ENCODE measurements around the gene AP1G1.
A peak's percentile ranks its signal among the peaks of the same experiment; 100 is the strongest.

AP1G1 gene

GRCh38 chr16:71808593-71809459 is at the start of gene AP1G1:
Gene AP1G1, minus strand, starts transcription at chr16:71808834. Its CDS starts 19,355 bp downstream, at chr16:71789479.
- H3K9ac ChIP-seq (ENCODE audit: low read depth, low read length): peak within 1 kb of the TSS; percentile 100
- no peaks in the 10 kb centered on the region for H3K4me1 ChIP-seq (ENCODE audit: control insufficient read depth, insufficient read depth, low read length)
- H3K9me3 ChIP-seq (ENCODE audit: control insufficient read depth, insufficient read depth, low read length): no peaks in the 10 kb centered on the region
- H3K36me3 ChIP-seq (ENCODE audit: control insufficient read depth, insufficient read depth, low read length): no peaks in the 10 kb centered on the region
- H3K27me3 ChIP-seq (ENCODE audit: control insufficient read depth, insufficient read depth, low read length): no peaks in the 10 kb centered on the region
- H3K4me3 ChIP-seq (ENCODE audit: low read depth, low read length): peak within 1 kb of the TSS; percentile 100

GRCh38 chr16:71855937-71856662 is 47.5 kb upstream of the AP1G1 start:
- H3K36me3 ChIP-seq (ENCODE audit: control insufficient read depth, insufficient read depth, low read length): peaks cover 21% of the 10 kb centered on the region
- H3K9ac ChIP-seq (ENCODE audit: low read depth, low read length): no peak overlapping the region
- no peaks in the 10 kb centered on the region for H3K4me1 ChIP-seq (ENCODE audit: control insufficient read depth, insufficient read depth, low read length)
- no peak overlapping the region for H3K4me3 ChIP-seq (ENCODE audit: low read depth, low read length)
- no peaks in the 10 kb centered on the region for H3K9me3 ChIP-seq (ENCODE audit: control insufficient read depth, insufficient read depth, low read length)
- no peaks in the 10 kb centered on the region for H3K27me3 ChIP-seq (ENCODE audit: control insufficient read depth, insufficient read depth, low read length)

- Histone ChIP-seq H3K27me3 (ENCODE audit: control insufficient read depth, insufficient read depth, low read length) (no peaks in the 10 kb centered on the region), H3K4me3 (ENCODE audit: low read depth, low read length) (no peak overlapping the region), H3K9ac (ENCODE audit: low read depth, low read length) (no peak overlapping the region), H3K4me1 (ENCODE audit: control insufficient read depth, insufficient read depth, low read length) (no peaks in the 10 kb centered on the region), H3K9me3 (ENCODE audit: control insufficient read depth, insufficient read depth, low read length) (no peaks in the 10 kb centered on the region), H3K36me3 (ENCODE audit: control insufficient read depth, insufficient read depth, low read length) (peaks cover 27% of the 10 kb centered on the region)
These were observed 45.8 kb upstream of the AP1G1 start for GRCh38 chr16:71854369-71854948.

GRCh38 chr16:71853413-71853812 is 44.8 kb upstream of the AP1G1 start:
- H3K9me3 ChIP-seq (ENCODE audit: control insufficient read depth, insufficient read depth, low read length): no peaks in the 10 kb centered on the region
- H3K4me1 ChIP-seq (ENCODE audit: control insufficient read depth, insufficient read depth, low read length): no peaks in the 10 kb centered on the region
- H3K4me3 ChIP-seq (ENCODE audit: low read depth, low read length): no peak overlapping the region
- H3K27me3 ChIP-seq (ENCODE audit: control insufficient read depth, insufficient read depth, low read length): no peaks in the 10 kb centered on the region
- H3K9ac ChIP-seq (ENCODE audit: low read depth, low read length): no peak overlapping the region
- H3K36me3 ChIP-seq (ENCODE audit: control insufficient read depth, insufficient read depth, low read length): peaks cover 31% of the 10 kb centered on the region

GRCh38 chr16:71852561-71852960 is 43.9 kb upstream of the AP1G1 start:
- Histone ChIP-seq H3K36me3 (ENCODE audit: control insufficient read depth, insufficient read depth, low read length) (peaks cover 31% of the 10 kb centered on the region), H3K27me3 (ENCODE audit: control insufficient read depth, insufficient read depth, low read length) (no peaks in the 10 kb centered on the region)

GRCh38 chr16:71852158-71852557 is 43.5 kb upstream of the AP1G1 start:
- Histone ChIP-seq H3K36me3 (ENCODE audit: control insufficient read depth, insufficient read depth, low read length) (peaks cover 31% of the 10 kb centered on the region), H3K9me3 (ENCODE audit: control insufficient read depth, insufficient read depth, low read length) (no peaks in the 10 kb centered on the region), H3K4me3 (ENCODE audit: low read depth, low read length) (no peak overlapping the region), H3K4me1 (ENCODE audit: control insufficient read depth, insufficient read depth, low read length) (no peaks in the 10 kb centered on the region), H3K27me3 (ENCODE audit: control insufficient read depth, insufficient read depth, low read length) (no peaks in the 10 kb centered on the region), H3K9ac (ENCODE audit: low read depth, low read length) (no peak overlapping the region)

More at GRCh38 chr16:71852561-71852960, 43.9 kb upstream of the AP1G1 start:
- H3K4me3 ChIP-seq (ENCODE audit: low read depth, low read length): no peak overlapping the region
- H3K4me1 ChIP-seq (ENCODE audit: control insufficient read depth, insufficient read depth, low read length): no peaks in the 10 kb centered on the region
- H3K9me3 ChIP-seq (ENCODE audit: control insufficient read depth, insufficient read depth, low read length): no peaks in the 10 kb centered on the region
- H3K9ac ChIP-seq (ENCODE audit: low read depth, low read length): no peak overlapping the region

GRCh38 chr16:71851746-71852145 is 43.1 kb upstream of the AP1G1 start:
- H3K36me3 ChIP-seq (ENCODE audit: control insufficient read depth, insufficient read depth, low read length): peaks cover 31% of the 10 kb centered on the region

GRCh38 chr16:71848622-71849021 is 40.0 kb upstream of the AP1G1 start:
- Histone ChIP-seq H3K9me3 (ENCODE audit: control insufficient read depth, insufficient read depth, low read length) (no peaks in the 10 kb centered on the region), H3K4me1 (ENCODE audit: control insufficient read depth, insufficient read depth, low read length) (peaks cover 3% of the 10 kb centered on the region), H3K4me3 (ENCODE audit: low read depth, low read length) (no peak overlapping the region), H3K36me3 (ENCODE audit: control insufficient read depth, insufficient read depth, low read length) (peaks cover 31% of the 10 kb centered on the region), H3K9ac (ENCODE audit: low read depth, low read length) (no peak overlapping the region), H3K27me3 (ENCODE audit: control insufficient read depth, insufficient read depth, low read length) (no peaks in the 10 kb centered on the region)

More at GRCh38 chr16:71851746-71852145, 43.1 kb upstream of the AP1G1 start:
- H3K4me3 ChIP-seq (ENCODE audit: low read depth, low read length): no peak overlapping the region
- H3K27me3 ChIP-seq (ENCODE audit: control insufficient read depth, insufficient read depth, low read length): no peaks in the 10 kb centered on the region
- H3K9me3 ChIP-seq (ENCODE audit: control insufficient read depth, insufficient read depth, low read length): no peaks in the 10 kb centered on the region
- peaks cover 3% of the 10 kb centered on the region for H3K4me1 ChIP-seq (ENCODE audit: control insufficient read depth, insufficient read depth, low read length)
- no peak overlapping the region for H3K9ac ChIP-seq (ENCODE audit: low read depth, low read length)

- H3K4me3 ChIP-seq (ENCODE audit: low read depth, low read length): peak overlapping the region; percentile 95
- peaks cover 26% of the 10 kb centered on the region for H3K36me3 ChIP-seq (ENCODE audit: control insufficient read depth, insufficient read depth, low read length)
- no peaks in the 10 kb centered on the region for H3K9me3 ChIP-seq (ENCODE audit: control insufficient read depth, insufficient read depth, low read length)
- H3K4me1 ChIP-seq (ENCODE audit: control insufficient read depth, insufficient read depth, low read length): peaks cover 3% of the 10 kb centered on the region
- peak overlapping the region; percentile 91 for H3K9ac ChIP-seq (ENCODE audit: low read depth, low read length)
- H3K27me3 ChIP-seq (ENCODE audit: control insufficient read depth, insufficient read depth, low read length): no peaks in the 10 kb centered on the region
These were observed 38.5 kb upstream of the AP1G1 start for GRCh38 chr16:71847096-71847495.

GRCh38 chr16:71846431-71846830 is 37.8 kb upstream of the AP1G1 start:
- H3K4me1 ChIP-seq (ENCODE audit: control insufficient read depth, insufficient read depth, low read length): peaks cover 3% of the 10 kb centered on the region
- peak overlapping the region; percentile 95 for H3K4me3 ChIP-seq (ENCODE audit: low read depth, low read length)
- H3K9me3 ChIP-seq (ENCODE audit: control insufficient read depth, insufficient read depth, low read length): no peaks in the 10 kb centered on the region
- peak overlapping the region; percentile 91 for H3K9ac ChIP-seq (ENCODE audit: low read depth, low read length)
- peaks cover 22% of the 10 kb centered on the region for H3K36me3 ChIP-seq (ENCODE audit: control insufficient read depth, insufficient read depth, low read length)
- no peaks in the 10 kb centered on the region for H3K27me3 ChIP-seq (ENCODE audit: control insufficient read depth, insufficient read depth, low read length)

- H3K9ac ChIP-seq (ENCODE audit: low read depth, low read length): peak within 1 kb of the TSS; percentile 91
- no peaks in the 10 kb centered on the region for H3K9me3 ChIP-seq (ENCODE audit: control insufficient read depth, insufficient read depth, low read length)
- H3K36me3 ChIP-seq (ENCODE audit: control insufficient read depth, insufficient read depth, low read length): peaks cover 16% of the 10 kb centered on the region
- H3K4me3 ChIP-seq (ENCODE audit: low read depth, low read length): peak within 1 kb of the TSS; percentile 95
- H3K4me1 ChIP-seq (ENCODE audit: control insufficient read depth, insufficient read depth, low read length): peaks cover 3% of the 10 kb centered on the region
- H3K27me3 ChIP-seq (ENCODE audit: control insufficient read depth, insufficient read depth, low read length): no peaks in the 10 kb centered on the region
These were observed 37.2 kb upstream of the AP1G1 start, which contains the start of gene ATXN1L for GRCh38 chr16:71845639-71846430. Gene ATXN1L, plus strand, starts transcription at chr16:71845976. Its CDS starts 3,765 bp downstream, at chr16:71849741.

Data from iPS-15b (cell line).